Heart left ventricle (tissue), 13 donors: Measurements from ENCODE around the gene HIC1.

Source experiments
- CTCF ChIP-seq, 12 donors: fragments of 200-600 bp; sonication (generic) in 4 of 12; IDR thresholded peaks; one replicate each; pipeline versions ENCODE4 v1.5.0 to v1.8.0; 2018 to 2022; ENCODE audit warnings: antibody characterized with exemption in 12 of 12, mild to moderate bottlenecking in 5 of 12
- POLR2A ChIP-seq, 2 donors: fragments of 450-650 bp; IDR thresholded peaks; one replicate each; pipeline ENCODE4 v1.6.1; 2017; ENCODE audit warnings: antibody characterized with exemption in 2 of 2, mild to moderate bottlenecking in 2 of 2, moderate library complexity in 2 of 2
- donor health status: ischemic (EF 13 %, LVEDD 7.1; RV severe dilation, severe dysfunction).
- donor health status: DM: no; HTN: yes; CAD: no.
- donor health status: DM: no; HTN: no; CAD: no.
- donor health status: ischemic (EF 25% LVEDD 6.9; RV normal size, moderate dysfunction).
- donor health status: ischemic (EF 25% LVEDD 5.7; RV mildly dilated, moderate dysfunction).
- donor health status: ischemic (EF 35%, LVEDD 5.7; RV mildly dilated, moderate dysfunction).
- donor health status: nonischemic (EF 11% LVEDD 7.7; RV severe dilation, severe dysfunction).
- donor health status: DM: yes; HTN: yes; CAD: no.
- donor health status: PGD.
- donor health status: ischemic (EF 29% LVEDD 5.4; RV normal size, mild dysfunction).
- donor health status: nonischemic (EF 23%, LVEDD 6.1; RV moderate dilation, normal function).

- TF ChIP-seq CTCF (IDR thresholded peaks at IDR 0.05), result no peak
- no peak for TF ChIP-seq POLR2A (IDR thresholded peaks at IDR 0.05)
Observed at GRCh38 chr17:2051933-2052559, 2.9 kb upstream of the HIC1 start.
